ENCODE measurements around the gene TENM3.

TENM3 gene

DNA sequence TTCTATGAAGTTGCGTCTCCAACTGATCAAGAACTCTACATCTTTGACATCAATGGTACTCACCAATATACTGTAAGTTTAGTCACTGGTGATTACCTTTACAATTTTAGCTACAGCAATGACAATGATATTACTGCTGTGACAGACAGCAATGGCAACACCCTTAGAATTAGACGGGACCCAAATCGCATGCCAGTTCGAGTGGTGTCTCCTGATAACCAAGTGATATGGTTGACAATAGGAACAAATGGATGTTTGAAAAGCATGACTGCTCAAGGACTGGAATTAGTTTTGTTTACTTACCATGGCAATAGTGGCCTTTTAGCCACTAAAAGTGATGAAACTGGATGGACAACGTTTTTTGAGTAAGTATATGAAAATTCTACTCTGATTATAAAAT lies 511.7 kb downstream of the TENM3 start:
- DNase-seq, result no peak

DNA sequence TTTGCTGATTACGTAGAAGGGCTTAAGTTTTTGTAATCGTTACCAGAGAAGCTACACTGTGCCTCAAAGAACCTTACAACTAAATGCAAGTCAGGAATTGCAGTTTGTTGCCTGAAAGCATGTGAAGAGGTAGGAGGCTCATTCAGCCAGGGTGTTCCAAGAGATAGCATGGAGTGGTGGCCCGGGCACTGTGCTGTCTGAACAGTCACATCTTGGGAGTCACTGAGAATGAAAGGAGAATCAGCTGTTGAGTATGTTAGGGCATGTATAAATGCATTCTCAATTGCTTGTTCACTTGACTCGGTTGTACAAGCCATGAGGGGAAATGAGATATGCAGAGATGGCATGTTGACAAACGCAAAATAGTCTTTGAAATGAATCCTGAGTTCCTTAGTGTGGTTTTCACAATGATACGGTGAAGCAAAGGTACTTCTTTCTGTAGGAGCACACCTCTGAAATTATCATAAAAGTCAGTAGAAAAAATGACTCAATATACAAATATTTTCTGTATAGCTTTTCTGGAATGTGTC lies 513.0 kb downstream of the TENM3 start:
- DNase-seq, result no peak

DNA sequence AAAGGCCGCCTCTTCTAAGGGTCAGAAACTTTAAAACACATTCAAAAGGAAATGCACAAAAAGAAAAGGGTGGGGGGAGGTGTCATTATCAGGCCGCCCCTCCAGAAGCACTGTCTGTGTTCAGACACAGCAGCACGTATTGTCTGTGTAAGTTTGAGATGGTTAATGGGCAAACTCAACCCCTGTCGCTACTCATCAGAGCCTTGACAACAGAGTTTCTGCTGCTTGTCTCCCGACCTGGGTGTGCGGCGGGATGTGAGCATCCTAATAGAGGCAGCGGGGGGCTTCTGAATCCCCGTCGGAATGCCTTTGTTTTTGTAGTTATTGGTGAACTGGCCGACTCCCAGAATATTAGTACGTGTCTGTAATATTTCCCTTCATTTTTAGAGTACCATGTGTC lies 515.1 kb downstream of the TENM3 start:
- DNase-seq, result no peak

DNA sequence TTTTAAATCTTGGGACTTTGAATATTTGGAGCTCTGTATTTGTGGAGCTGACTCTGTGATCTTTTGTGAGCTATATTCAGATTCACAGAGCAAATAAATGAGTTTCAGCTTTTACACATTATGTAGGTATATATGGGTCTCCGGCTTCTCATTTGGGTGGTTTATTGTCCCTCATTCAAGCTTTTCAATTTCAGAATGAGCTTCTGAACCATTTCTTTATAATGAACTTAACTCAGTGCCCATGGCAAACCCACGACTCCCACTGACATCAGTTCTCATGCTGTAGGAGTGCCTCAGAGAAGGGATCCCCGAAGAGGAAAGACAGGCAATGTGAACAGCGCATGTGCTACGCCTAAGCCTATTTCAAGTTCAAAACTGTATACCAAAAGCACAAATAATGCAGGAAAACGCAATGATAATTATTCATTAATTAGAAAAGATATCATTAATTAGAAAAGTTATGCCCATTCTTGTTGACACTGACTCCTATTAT lies 517.4 kb downstream of the TENM3 start:
- no peak for DNase-seq

DNA sequence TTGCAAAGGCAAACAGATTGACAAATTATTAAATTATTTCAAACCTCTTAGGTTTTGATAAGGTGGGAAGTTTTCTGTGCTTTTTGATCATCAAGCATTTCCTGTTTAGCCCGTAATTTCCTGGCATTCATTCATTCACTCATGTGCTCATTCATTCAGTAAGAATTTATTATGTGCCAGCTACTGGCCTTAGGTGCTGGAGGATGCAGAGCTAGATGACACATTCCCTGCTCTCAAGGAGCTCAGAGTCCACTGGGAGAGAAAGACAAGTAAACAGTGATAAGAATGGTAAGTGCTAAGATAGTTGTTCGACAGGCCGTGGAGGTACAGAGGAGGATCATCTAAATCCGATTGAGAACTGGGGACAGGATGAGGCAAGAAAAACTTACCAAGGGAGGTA lies 520.9 kb downstream of the TENM3 start:
- no peak for DNase-seq

DNA sequence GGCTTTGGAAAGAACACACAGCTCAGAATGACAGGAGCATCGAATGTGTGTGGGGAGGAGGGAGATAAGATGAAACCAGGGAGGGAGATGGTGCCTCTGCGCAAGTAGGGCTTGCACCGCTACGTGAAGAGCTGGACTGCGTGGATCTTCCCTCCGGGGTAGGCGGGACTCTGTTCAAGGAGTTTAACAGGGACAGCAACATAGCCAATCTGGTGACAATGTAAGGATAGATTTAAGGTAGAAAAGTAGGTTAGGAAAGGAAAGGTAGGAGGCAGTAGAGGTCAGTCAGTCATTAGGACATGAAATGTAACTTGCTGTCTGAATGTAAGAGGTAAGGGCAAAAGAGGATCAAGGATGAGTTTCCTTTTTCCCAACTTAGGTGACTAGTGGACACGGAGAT lies 521.4 kb downstream of the TENM3 start:
- no peak for DNase-seq

DNA sequence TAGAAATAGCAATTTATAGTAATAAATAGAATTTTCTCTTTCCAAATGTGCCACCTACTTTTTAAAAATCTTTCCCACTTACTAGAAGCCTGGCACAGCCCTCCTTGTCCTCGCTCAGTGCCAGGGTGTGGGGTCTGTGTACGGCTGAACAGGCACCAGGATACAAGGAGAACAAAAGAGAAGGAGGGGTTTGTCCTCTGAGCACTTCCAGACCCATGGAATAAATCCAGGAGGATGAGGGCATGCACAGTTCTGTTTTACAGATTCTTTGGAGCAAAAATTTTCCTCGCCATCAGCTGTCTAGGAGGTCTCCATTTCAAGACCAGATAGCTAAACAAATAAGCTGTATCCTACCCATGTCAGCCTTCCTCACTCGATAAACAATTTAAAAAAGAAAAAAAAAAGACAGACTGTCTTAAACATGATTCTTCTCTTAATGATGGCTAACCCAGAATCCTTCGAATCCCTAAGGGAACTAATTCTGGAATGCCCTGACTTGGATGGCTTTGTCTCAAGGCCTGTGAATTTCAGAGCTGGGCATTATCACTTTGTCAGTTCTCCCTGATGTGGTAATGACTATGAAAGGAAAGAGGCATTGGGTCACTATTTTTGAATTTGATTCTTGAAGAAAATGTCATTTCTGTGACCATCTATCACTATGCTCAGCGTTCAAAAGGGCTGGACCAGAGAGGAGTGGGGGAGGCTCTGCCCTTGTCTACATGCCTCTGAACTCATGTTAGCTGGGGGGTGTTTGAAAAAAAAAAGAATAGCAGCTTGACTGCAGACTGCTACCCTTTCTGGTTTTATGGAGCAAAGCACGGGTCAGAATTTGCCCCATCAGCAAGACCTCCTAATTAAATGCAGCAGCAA lies 523.0 kb downstream of the TENM3 start:
- no peak for DNase-seq

DNA sequence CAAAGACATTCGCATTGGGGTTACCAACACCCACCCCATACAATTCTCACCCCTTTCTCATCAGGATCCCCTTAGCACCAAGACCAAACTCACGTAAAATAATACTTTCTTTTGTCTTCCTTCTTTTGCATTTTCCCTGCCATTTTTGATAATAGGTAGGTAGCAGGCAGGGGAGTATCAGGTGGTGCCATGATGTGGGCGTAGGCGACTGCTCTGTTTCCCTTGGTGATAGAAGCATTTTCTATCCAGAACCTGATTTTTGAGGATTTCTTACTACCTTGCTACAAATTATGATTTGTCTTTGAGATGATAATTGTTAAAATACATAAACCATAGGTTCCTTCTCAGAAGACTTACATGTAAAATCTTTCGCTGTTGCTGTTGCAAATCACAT lies 523.7 kb downstream of the TENM3 start:
- no peak for DNase-seq

DNA sequence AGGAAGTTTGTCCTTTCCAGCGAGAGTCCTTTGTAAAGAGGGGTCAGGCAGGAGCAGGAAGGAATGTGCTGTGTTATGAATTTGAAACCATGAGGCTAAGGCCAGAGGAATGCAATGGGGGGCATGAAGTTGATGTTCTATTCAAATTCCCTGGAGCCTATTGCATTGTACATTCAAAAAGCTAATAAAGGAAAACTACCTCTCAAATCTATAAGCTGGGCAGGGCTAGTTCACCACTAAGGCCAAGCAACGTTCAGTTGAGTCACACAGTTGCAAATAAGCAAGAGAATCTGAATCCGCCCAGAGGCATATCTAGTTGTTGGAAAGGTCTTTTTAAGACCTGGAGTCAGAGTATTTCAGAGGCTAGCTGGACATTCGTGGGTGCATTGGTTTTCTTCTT lies 525.6 kb downstream of the TENM3 start:
- DNase-seq, result no peak

DNA sequence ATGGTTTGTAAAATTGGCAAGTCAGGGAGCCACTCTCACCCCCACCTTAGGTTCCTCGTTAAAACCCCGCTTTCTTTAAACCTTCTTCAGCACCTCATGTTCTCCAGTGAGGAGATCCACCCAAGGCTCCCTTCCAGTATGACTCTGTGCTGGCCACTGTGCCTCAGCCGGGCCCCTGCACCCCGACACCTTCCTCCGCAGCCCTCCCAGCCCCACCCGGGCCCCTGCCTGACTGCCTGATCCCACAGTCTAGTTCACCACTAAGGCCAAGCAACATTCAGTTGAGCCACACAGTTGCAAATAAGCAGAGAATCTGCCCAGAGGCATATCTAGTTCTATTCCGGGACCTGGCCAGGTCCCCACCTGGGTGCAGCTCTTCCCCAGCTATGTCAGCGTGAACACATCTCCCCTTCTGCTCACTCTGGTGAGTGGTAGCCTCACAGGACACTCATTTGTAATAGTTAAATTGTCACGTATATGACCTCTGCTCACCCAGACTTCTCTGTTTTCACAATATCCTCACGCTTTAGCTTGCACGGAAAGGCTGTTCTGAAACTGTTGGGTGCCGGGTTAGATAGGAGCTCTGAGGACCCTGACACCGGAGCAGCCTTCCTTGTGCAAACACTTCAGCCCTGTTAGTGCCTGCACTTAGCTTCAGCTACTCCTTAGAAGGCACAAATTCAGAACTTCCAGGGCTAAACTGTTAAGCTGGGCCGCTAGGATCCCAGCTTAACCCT lies 527.2 kb downstream of the TENM3 start:
- DNase-seq, result no peak

DNA sequence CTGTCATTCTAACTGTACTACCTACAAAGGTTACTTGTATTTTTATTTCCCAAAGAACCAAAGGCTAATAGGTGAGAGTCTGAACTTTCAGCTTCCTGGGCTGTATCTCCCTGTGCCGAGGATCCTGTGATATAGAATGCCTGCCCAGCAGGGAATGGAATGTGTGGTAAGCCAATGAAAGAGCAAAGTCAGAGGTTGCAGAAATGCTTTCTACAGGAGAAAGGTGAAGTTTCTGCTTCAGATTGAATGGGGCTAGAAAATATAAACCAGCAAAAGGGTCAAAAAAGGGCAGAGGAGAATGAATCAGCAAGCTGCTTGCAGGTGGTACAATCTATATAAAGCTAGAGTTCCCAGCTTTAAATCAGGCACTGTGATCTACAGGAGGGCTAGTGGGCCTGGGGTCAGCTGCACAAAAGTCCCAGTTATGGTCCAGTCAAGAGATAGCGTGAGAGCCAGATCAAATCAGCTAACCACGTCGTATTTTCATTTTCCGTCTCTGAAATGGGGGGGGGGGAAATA lies 527.9 kb downstream of the TENM3 start:
- no peak for DNase-seq

DNA sequence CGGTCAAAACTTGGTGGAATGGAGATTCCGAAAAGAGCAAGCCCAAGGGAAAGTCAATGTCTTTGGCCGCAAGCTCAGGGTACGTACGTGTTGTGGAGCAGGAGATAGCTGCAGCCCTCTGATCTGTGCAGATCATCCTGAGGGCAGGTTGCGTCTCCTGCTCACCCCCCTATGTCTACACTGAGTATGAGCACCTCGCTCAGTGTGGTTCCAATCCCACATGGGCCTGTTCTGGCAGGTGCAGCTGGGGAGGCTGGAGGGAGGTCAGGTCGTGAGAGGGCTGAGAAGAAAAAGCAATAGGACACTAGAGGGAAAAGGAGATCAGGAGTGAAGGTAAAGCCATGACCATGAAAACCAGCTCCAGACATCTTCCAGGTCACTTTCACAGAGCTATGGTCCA lies 531.9 kb downstream of the TENM3 start:
- DNase-seq, result no peak

DNA sequence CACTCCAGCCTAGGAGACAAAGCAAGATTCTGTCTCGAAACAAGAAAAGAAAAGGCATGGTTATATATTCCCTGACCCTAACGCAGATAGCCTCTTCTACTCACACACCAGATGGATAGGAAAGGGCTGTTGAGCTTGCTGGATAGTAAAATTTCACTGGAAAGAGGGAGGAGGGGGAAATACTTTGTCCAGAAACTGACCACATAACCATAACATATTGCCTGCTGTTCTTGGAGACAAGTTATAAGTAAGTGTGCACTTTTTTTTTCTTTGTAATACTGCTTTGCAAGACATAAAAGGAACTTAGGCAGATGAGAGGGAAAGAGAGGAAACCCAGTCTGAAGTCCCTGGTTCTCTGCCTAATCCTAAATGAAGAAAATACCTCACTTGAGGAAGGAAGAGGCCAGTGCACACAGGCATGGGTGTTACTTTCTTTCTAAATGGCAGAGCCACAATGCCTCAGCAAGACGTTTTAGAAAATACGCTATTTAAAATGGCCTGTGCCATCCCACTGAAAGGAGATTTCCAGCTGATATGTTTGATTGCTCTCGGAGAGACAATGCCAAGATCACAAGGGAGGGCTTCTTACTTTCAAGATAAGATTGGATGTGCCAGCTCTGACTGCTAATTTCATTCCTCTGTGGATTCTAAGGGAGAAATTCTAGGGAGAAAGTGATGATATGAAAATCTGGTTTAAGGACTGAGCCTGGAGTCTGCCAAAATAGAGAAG lies 533.3 kb downstream of the TENM3 start:
- peak; percentile 50 for DNase-seq

DNA sequence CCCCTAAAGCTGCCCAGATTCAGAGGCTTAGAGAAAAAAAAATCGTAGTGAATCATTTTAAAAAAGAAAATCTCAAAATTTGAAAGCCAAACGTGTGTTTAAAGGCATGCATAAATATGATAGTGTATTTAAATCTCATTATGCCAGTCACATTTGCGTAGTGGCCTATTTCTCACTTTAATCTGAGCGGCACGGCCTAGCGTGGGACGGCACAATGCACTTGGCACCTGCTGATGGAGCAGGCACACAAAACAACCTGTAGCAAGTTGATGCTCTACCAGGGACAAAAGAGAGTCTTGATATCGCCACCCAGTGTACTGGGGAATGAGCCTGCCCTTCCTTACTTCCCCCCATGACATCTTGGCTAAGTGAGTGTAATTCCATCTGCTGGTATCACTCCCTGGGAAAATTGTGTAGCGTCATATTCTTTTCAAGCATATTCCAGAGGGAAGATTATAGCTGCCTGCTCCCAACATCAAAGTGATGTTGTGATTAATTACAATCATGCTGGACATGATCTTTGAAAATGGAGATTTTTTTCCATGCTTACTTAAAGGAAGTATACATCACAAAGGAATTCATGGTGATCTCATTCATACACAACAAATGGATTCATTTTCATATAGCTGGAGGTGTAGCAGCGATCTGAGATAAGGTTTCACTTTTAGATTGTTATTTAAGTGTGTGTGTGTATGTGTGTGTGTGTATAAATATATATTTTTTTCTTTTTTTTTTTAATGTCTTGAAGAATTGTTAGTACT lies 535.2 kb downstream of the TENM3 start:
- no peak for DNase-seq

DNA sequence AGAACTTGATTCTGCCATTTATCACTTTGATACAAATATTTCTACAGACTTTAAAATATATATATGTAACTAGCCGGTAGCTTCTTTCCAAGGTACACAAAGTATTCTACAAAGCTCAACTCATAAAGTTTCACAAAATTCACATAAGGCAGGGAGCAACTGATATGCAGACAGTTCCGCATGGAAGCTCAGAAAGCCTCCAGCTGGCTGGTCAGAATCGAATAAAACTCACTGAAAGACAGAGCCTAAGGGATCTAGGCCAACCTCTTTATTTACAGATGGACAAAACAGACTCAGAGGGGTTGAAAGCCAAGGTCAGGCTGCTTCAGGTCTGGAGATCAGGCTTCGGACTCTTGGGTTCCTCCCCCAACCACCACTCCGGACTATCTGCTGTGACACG lies 543.8 kb downstream of the TENM3 start:
- no peak for DNase-seq

DNA sequence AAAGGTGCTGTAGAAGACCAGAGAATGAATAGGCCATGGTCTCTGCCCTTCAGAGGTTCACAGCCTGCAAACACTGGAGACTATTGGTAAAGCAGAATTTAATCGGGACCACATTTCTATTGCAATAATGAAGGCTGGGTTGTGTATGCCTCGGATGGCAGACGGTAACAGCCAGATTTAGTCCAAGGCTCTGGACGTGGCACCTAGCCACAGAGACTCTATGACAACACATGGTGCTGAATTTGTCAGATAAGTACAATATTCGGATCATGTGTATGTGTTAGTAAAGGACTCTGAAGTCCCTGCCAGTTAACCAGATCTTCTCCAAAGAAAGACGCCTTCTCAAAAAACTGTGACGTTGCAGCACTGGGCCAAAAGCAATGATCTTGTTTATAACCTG lies 545.0 kb downstream of the TENM3 start:
- DNase-seq, result no peak

DNA sequence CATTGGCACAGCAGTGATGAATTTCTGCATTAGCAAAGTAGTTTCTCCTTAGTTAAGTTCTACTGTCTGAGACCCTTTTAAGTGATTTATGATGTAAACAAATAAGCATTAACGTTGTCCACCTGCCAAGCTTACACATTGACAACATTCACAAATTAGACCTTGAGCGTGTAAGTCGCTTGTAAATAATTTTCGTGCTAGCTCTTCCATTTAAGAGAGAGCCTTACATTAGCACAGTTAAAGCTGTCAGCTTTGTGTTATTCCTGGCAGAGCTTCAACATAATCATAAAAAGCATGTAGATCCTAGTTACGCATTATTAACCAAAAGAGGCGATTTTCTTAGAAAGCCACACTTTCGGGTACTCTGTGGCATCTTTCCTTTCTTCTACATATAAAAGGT lies 546.3 kb downstream of the TENM3 start:
- DNase-seq, result no peak

DNA sequence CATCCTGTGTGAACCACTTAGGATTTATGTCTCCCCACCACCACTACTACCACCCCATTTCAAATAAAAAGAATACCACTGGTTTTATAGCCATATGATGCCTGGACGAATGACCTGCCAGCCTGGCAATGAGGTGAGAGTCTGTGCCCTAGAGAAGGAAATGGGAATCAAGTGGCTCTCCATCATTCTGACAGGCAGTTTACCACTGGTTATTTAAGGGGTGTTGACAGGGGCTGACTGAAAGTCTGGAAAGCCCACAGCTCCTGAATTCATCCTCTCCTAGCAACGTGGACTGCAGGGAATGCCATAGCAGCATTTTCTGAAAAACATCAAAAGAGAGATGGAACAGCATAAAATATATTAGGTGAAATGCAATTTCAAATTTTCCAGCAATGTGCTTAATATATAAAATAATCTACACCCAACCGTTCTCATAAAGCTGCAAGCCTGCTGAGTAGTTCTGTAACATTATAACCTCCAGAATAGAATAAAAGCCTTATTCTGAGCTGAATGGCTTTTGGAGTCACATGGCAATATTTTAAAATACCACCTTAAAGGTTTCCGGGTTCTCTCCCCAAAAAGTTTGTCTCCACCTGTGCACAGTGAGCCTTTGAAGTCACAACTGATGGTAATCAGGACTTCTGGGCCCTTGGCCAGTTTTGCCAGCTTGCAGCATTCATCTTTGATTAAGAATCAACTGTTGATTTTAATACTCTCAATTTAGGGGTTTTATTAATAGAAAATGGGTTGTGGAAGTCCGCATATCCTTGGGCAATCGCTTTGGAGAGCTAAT lies 552.4 kb downstream of the TENM3 start:
- DNase-seq, result no peak

DNA sequence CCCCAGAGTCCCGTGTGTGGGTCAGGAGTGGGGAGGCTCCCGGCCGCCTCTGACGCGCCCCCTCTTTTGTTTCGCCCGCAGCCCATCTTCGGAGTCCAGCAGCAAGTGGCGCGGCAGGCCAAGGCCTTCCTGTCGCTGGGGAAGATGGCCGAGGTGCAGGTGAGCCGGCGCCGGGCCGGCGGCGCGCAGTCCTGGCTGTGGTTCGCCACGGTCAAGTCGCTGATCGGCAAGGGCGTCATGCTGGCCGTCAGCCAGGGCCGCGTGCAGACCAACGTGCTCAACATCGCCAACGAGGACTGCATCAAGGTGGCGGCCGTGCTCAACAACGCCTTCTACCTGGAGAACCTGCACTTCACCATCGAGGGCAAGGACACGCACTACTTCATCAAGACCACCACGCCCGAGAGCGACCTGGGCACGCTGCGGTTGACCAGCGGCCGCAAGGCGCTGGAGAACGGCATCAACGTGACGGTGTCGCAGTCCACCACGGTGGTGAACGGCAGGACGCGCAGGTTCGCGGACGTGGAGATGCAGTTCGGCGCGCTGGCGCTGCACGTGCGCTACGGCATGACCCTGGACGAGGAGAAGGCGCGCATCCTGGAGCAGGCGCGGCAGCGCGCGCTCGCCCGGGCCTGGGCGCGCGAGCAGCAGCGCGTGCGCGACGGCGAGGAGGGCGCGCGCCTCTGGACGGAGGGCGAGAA lies 556.5 kb downstream of the TENM3 start:
- DNase-seq, result no peak

DNA sequence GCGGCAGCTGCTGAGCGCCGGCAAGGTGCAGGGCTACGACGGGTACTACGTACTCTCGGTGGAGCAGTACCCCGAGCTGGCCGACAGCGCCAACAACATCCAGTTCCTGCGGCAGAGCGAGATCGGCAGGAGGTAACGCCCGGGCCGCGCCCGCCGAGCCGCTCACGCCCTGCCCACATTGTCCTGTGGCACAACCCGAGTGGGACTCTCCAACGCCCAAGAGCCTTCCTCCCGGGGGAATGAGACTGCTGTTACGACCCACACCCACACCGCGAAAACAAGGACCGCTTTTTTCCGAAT lies 557.0 kb downstream of the TENM3 start:
- DNase-seq, result no peak

DNA sequence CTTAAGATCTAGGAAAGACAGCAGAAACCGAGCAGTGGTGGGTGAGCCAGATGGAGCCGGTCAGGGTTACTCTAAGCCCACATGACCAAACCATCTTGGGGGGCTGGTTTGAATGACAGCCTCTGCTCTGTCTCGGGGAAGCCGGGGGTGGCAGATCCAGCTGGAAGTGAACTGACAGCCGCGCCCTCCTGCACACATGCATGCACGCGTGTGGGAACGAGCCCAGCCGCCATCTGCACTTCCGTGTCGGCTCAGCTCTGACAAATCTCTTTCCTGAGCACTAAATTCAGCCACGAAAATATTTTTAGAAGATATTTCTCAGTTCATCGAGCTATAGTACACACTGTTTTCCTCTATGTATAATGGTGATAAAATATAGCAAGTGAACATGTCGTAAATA lies 558.4 kb downstream of the TENM3 start:
- no peak for DNase-seq
